Liver (tissue), 3 donors: ENCODE results near the gene SP140.

Source experiments
- CTCF ChIP-seq: fragments of 150-350 bp; IDR thresholded peaks from 2 replicates; pipeline ENCODE4 v1.5.1; 2017; ENCODE audit warnings: improper control_type of control experiment, low read depth, low read length; ENCODE audit not compliant: missing input control
- RAD21 ChIP-seq, 2 donors: IDR thresholded peaks; 2 replicates each; pipeline ENCODE4 v1.6.1; 2016; ENCODE audit warnings: antibody characterized with exemption in 2 of 2, mild to moderate bottlenecking in 2 of 2
- SP1 ChIP-seq: IDR thresholded peaks from 2 replicates; pipeline ENCODE4 v1.6.1; 2018; ENCODE audit warnings: antibody characterized with exemption, mild to moderate bottlenecking
- TF ChIP-seq, protein P1 (sequence below): IDR thresholded peaks from 2 replicates; pipeline ENCODE4 v1.6.1; 2016; ENCODE audit warnings: antibody characterized with exemption
- donor health status: healthy.
- donor health status: healthy.

DNA sequence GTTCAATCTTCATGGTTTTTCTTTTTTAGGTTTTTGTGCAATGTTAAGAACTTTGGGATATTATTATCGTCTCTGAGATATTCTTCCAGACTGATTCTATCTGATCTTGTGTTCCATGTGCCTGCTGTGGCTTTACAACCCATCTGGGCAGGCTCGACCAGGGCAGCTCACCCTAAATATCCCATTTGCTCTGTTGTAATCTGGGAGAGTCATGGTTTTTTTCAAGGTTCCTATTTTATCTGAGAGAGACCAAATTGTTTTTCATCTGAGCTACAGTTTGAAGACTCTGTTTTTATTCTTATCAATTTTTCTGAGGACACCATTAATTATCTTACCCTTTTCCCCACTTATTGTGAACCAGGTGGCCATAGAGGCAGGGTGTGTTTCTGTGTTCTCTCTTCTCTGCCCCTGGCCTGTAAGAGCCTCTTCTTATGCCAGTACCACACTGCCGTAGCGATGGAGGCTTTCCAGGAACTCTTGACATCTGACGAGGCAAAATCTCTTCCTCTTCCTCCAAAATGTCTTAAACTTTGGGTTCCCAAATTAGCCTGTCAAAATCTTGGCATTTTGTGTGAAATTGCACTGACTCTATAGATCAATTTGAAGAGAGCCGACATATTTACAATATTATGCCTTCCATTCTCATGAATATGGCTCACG, 104.5 kb downstream of the SP140 start:
- TF ChIP-seq CTCF (no peak), RAD21 (IDR thresholded peaks at IDR 0.05) (no peak), SP1 (no peak)
- TF ChIP-seq, protein P1, sequence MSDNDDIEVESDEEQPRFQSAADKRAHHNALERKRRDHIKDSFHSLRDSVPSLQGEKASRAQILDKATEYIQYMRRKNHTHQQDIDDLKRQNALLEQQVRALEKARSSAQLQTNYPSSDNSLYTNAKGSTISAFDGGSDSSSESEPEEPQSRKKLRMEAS, result no peak
